K562 (cell line): ENCODE results near the gene NBPF14. TPM values are rescaled to one million over a fixed set of nuclear protein-coding genes. Genes with fewer than 3 reads are reported as not detected.
A peak's percentile ranks its signal among the peaks of the same experiment; 100 is the strongest.

ENCODE experiments used
- ESRRB ChIP-seq: fragments of 250-450 bp; sonication (Bioruptor Pico); IDR thresholded peaks from 2 replicates; pipeline ENCODE4 v1.5.0; 2020; ENCODE audit warnings: mild to moderate bottlenecking, moderate library complexity, borderline replicate concordance
- GTF2E2 ChIP-seq: fragments of 200-800 bp; sonication (Bioruptor generic); IDR thresholded peaks from 2 replicates; pipeline ENCODE4 v1.6.1; 2016; ENCODE audit warnings: missing genetic modification characterization, missing compliant biosample characterization
- HDAC6 ChIP-seq: IDR thresholded peaks from 2 replicates; pipeline ENCODE4 v1.6.1; 2012; ENCODE audit warnings: low read depth, mild to moderate bottlenecking, control low read depth, inconsistent platforms, low read length, moderate library complexity
- HIVEP1 ChIP-seq: fragments of 250-450 bp; sonication (Bioruptor Pico); IDR thresholded peaks from 2 replicates; pipeline ENCODE4 v1.4.0; 2020; ENCODE audit warnings: mild to moderate bottlenecking
- JUN ChIP-seq, 2 experiments: sonication (generic) in 1 of 2; formaldehyde crosslinking in 1 of 2; IDR thresholded peaks; 2 replicates each; pipeline versions ENCODE4 v1.6.1 to v1.8.0; 2012 to 2022; ENCODE audit warnings: borderline replicate concordance in 2 of 2, mild to moderate bottlenecking in 2 of 2, improper control_type of control experiment in 1 of 2, low read depth in 1 of 2, low read length in 1 of 2, missing genetic modification reagents in 1 of 2
- PHB ChIP-seq: fragments of 250-450 bp; sonication (Bioruptor Pico); IDR thresholded peaks from 2 replicates; pipeline ENCODE4 v1.5.0; 2021
- PML ChIP-seq: IDR thresholded peaks from 2 replicates; pipeline ENCODE4 v1.6.1; 2012; ENCODE audit warnings: low read length, inconsistent platforms
- RCOR1 ChIP-seq, 2 experiments: IDR thresholded peaks; 2 replicates each; pipeline ENCODE4 v1.6.1; 2012; ENCODE audit warnings: low read depth in 2 of 2, low read length in 2 of 2, borderline replicate concordance in 1 of 2, improper control_type of control experiment in 1 of 2
- SAFB ChIP-seq: fragments of 200-400 bp; formaldehyde crosslinking; IDR thresholded peaks from 2 replicates; pipeline ENCODE4 v1.6.1; 2017; ENCODE audit warnings: low read depth, low read length, borderline replicate concordance
- SMARCE1 ChIP-seq: fragments of 450-650 bp; IDR thresholded peaks from 2 replicates; pipeline ENCODE4 v1.7.1; 2016; ENCODE audit warnings: mild to moderate bottlenecking
- TARDBP ChIP-seq: fragments of 450-650 bp; IDR thresholded peaks from 2 replicates; pipeline ENCODE4 v1.6.1; 2016
- TEAD1 ChIP-seq, 2 experiments: fragments of 450-650 bp in 1 of 2; sonication (generic) in 1 of 2; formaldehyde crosslinking; IDR thresholded peaks; 2 replicates each; pipeline versions ENCODE4 v1.4.0 to v1.8.0; 2020 to 2022; ENCODE audit warnings: mild to moderate bottlenecking in 2 of 2, missing genetic modification reagents in 1 of 2
- XRCC5 ChIP-seq: fragments of 200-400 bp; formaldehyde crosslinking; IDR thresholded peaks from 2 replicates; pipeline ENCODE4 v1.6.1; 2017; ENCODE audit warnings: low read depth, mild to moderate bottlenecking, low read length
- ZBTB17 ChIP-seq: fragments of 450-650 bp; formaldehyde crosslinking; IDR thresholded peaks from 2 replicates; pipeline ENCODE4 v1.4.0; 2020; ENCODE audit warnings: mild to moderate bottlenecking
- ZC3H4 ChIP-seq: sonication (generic); formaldehyde crosslinking; IDR thresholded peaks from 2 replicates; pipeline ENCODE4 v1.9.0; 2021; ENCODE audit warnings: missing genetic modification reagents, borderline replicate concordance
- ZFPM2 ChIP-seq: fragments of 250-450 bp; sonication (Bioruptor Pico); IDR thresholded peaks from 2 replicates; pipeline ENCODE4 v1.5.1; 2022; ENCODE audit warnings: mild to moderate bottlenecking
- ZKSCAN1 ChIP-seq: fragments of 150-350 bp; IDR thresholded peaks from 2 replicates; pipeline ENCODE4 v1.6.1; 2016; ENCODE audit warnings: low read depth, low read length
- ZNF444 ChIP-seq: fragments of 250-450 bp; sonication (Bioruptor Pico); IDR thresholded peaks from 2 replicates; pipeline ENCODE4 v1.4.0; 2020; ENCODE audit warnings: mild to moderate bottlenecking, moderate library complexity
- ZNF584 ChIP-seq: fragments of 200-800 bp; sonication (Bioruptor generic); IDR thresholded peaks from 2 replicates; pipeline ENCODE4 v1.6.1; 2016; ENCODE audit warnings: low read depth, mild to moderate bottlenecking, missing genetic modification characterization, missing compliant biosample characterization
- ZNF79 ChIP-seq: fragments of 250-450 bp; sonication (Bioruptor Pico); IDR thresholded peaks from 2 replicates; pipeline ENCODE4 v1.4.0; 2020; ENCODE audit warnings: low read depth, mild to moderate bottlenecking, moderate library complexity
- polyA plus RNA-seq, 8 experiments: library from polyadenylated mRNA; depleted of rRNA in 4 of 8; stranded (reverse) in 5 of 8; unstranded in 3 of 8; fragments of >200 nt; fragmentation: Nextera tagmentation in 2 of 8; fragmentation: Illumina TruSeq in 1 of 8; extraction: Ambion mirVana in 2 of 8; extraction: Trizol in 1 of 8; gene quantifications; 2 replicates each; pipeline versions ENCODE4 v1.2.1 to v1.2.3, GENCODE V29; 2011 to 2014; ENCODE audit warnings: inconsistent platforms in 1 of 8, missing spikeins in 1 of 8
- total RNA-seq, 7 experiments: library from RNA; depleted of rRNA in 6 of 7; stranded (reverse); fragments of >200 nt in 6 of 7; fragmentation: Illumina TruSeq in 2 of 7; extraction: Trizol in 2 of 7; gene quantifications; 2 replicates each; pipeline versions ENCODE4 v1.2.1 to v1.2.3, GENCODE V29; 2011 to 2021; ENCODE audit warnings: low replicate concordance in 1 of 7
- TF ChIP-seq, protein P1 (sequence below): fragments of 450-650 bp; IDR thresholded peaks from 2 replicates; pipeline ENCODE4 v1.6.1; 2014; ENCODE audit warnings: low read depth, mild to moderate bottlenecking, moderate library complexity, borderline replicate concordance
- TF ChIP-seq, protein P2 (sequence below): fragments of 250-450 bp; sonication (Bioruptor Pico); IDR thresholded peaks from 2 replicates; pipeline ENCODE4 v1.5.1; 2021; ENCODE audit warnings: mild to moderate bottlenecking
- TF ChIP-seq, protein P3 (sequence below): fragments of 200-400 bp; formaldehyde crosslinking; IDR thresholded peaks from 2 replicates; pipeline ENCODE4 v1.6.1; 2017; ENCODE audit warnings: mild to moderate bottlenecking, low read depth, low read length, moderate library complexity

Gene NBPF14
- total and polyA plus RNA-seq, 9 of the 15 experiments (the other 6 are each of a cell fraction or from before 2014, with no cell fraction given), result 0.99 to 10.6 (median 6.1) TPM

DNA sequence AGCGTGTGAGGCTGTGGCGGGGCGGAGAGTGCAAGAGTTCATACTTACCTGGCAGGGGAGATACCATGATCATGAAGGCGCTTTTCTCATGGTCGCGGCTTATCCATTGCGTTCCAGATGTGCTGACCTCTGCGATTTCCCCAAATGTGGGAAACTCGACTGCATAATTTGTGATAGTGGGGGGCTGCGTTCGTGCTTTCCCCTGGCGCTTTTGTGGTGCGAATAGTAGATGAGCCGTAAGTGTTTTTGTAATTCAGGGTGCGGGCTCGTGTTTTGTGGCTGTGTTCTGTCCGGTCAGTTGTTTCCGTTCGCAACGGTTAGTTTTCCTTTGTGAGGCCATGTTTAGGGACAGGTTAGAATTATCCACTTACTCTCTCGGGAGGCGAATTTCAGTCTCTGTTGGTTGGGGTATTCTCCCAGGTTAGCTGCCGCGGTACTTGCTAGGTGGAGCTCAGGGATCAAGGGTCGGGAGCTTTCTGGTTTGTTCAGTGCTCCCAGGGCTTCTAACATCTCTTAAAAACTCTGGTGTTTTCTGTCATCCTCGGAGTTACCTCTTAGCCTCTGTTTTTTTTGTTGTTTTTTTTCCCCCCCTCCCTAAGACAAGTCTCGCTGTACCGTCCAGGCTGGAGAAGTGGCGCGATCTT is 73.1 kb downstream of the NBPF14 start (continued):
- TF ChIP-seq RCOR1 (IDR thresholded peaks at IDR 0.05; ENCODE audit: borderline replicate concordance in 1 of 2, low read depth in 2 of 2, low read length in 2 of 2), result peak in 1 of 2 experiments; percentile 89; a peak in 1 of 4 replicates
- peak; percentile 66 for TF ChIP-seq SMARCE1
- peak; percentile 98 for TF ChIP-seq ZBTB17
- TF ChIP-seq ZNF584, result 0 out of 2 replicates have a peak, but pooled peaks have one; percentile 60
- TF ChIP-seq, protein P1, sequence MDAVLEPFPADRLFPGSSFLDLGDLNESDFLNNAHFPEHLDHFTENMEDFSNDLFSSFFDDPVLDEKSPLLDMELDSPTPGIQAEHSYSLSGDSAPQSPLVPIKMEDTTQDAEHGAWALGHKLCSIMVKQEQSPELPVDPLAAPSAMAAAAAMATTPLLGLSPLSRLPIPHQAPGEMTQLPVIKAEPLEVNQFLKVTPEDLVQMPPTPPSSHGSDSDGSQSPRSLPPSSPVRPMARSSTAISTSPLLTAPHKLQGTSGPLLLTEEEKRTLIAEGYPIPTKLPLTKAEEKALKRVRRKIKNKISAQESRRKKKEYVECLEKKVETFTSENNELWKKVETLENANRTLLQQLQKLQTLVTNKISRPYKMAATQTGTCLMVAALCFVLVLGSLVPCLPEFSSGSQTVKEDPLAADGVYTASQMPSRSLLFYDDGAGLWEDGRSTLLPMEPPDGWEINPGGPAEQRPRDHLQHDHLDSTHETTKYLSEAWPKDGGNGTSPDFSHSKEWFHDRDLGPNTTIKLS, result peak; percentile 51; the same call in 1 of the 2 replicates
- TF ChIP-seq XRCC5, result peak; percentile 70; the same call in 1 of the 2 replicates
- peak; percentile 76; the same call in 1 of the 2 replicates for TF ChIP-seq TARDBP
- TF ChIP-seq PML, result peak; percentile 99
- peak; percentile 45; the same call in 1 of the 2 replicates for TF ChIP-seq ZNF79 (CRISPR knock-in tag)
- TF ChIP-seq HDAC6, result peak; percentile 99; the same call in 1 of the 2 replicates
- TF ChIP-seq ESRRB (CRISPR knock-in tag), result peak; percentile 98
- 0 out of 2 replicates have a peak, but pooled peaks have one; percentile 27 for TF ChIP-seq SAFB
- TF ChIP-seq ZNF444 (CRISPR knock-in tag), result peak; percentile 97
- TF ChIP-seq TEAD1 (CRISPR knock-in tag; IDR thresholded peaks at IDR 0.05), result peak; percentile 91 to 97; a peak in 3 of 4 replicates
- peak; percentile 99 for TF ChIP-seq GTF2E2 (tag)
- peak; percentile 80 for TF ChIP-seq JUN (IDR thresholded peaks at IDR 0.05; ENCODE audit: borderline replicate concordance, low read depth, low read length)
- TF ChIP-seq JUN (CRISPR knock-in tag; IDR thresholded peaks at IDR 0.05; ENCODE audit: borderline replicate concordance), result peak; percentile 69; the same call in 1 of the 2 replicates
- TF ChIP-seq HIVEP1 (CRISPR knock-in tag), result peak; percentile 94
- peak; percentile 98 for TF ChIP-seq ZFPM2 (CRISPR knock-in tag)
- peak; percentile 84 for TF ChIP-seq ZKSCAN1
- TF ChIP-seq, protein P2, sequence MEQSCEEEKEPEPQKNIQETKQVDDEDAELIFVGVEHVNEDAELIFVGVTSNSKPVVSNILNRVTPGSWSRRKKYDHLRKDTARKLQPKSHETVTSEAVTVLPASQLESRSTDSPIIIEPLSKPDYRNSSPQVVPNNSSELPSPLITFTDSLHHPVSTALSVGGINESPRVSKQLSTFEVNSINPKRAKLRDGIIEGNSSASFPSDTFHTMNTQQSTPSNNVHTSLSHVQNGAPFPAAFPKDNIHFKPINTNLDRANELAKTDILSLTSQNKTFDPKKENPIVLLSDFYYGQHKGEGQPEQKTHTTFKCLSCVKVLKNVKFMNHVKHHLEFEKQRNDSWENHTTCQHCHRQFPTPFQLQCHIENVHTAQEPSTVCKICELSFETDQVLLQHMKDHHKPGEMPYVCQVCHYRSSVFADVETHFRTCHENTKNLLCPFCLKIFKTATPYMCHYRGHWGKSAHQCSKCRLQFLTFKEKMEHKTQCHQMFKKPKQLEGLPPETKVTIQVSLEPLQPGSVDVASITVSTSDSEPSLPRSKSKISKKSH (CRISPR knock-in tag), result peak; percentile 90; the same call in 1 of the 2 replicates
- TF ChIP-seq PHB (CRISPR knock-in tag), result peak; percentile 99
- peak; percentile 99 for TF ChIP-seq ZC3H4
- TF ChIP-seq, protein P3, sequence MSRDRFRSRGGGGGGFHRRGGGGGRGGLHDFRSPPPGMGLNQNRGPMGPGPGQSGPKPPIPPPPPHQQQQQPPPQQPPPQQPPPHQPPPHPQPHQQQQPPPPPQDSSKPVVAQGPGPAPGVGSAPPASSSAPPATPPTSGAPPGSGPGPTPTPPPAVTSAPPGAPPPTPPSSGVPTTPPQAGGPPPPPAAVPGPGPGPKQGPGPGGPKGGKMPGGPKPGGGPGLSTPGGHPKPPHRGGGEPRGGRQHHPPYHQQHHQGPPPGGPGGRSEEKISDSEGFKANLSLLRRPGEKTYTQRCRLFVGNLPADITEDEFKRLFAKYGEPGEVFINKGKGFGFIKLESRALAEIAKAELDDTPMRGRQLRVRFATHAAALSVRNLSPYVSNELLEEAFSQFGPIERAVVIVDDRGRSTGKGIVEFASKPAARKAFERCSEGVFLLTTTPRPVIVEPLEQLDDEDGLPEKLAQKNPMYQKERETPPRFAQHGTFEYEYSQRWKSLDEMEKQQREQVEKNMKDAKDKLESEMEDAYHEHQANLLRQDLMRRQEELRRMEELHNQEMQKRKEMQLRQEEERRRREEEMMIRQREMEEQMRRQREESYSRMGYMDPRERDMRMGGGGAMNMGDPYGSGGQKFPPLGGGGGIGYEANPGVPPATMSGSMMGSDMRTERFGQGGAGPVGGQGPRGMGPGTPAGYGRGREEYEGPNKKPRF, result peak; percentile 88
